ENCODE data around the gene MLLT1.
A peak's percentile ranks its signal among the peaks of the same experiment; 100 is the strongest.

MLLT1 gene

GRCh38 chr19:6204866-6205723 lies 74.7 kb downstream of the MLLT1 start:
- no peak for DNase-seq

- no peak for DNase-seq
Measured at GRCh38 chr19:6204212-6204611, 75.6 kb downstream of the MLLT1 start.

- peak; percentile 100 for DNase-seq
Measured at GRCh38 chr19:6199240-6199994, 80.4 kb downstream of the MLLT1 start.

GRCh38 chr19:6198896-6199239 lies 80.9 kb downstream of the MLLT1 start:
- no peak for DNase-seq

- no peak for DNase-seq
Measured at GRCh38 chr19:6196361-6196760, 83.4 kb downstream of the MLLT1 start.

GRCh38 chr19:6188811-6189210 lies 91.0 kb downstream of the MLLT1 start:
- no peak for DNase-seq

- no peak for DNase-seq
Measured at GRCh38 chr19:6187374-6187773, 92.4 kb downstream of the MLLT1 start.

- no peak for DNase-seq
Measured at GRCh38 chr19:6185835-6186834, 93.6 kb downstream of the MLLT1 start.

- no peak for DNase-seq
Measured at GRCh38 chr19:6185093-6185834, 94.5 kb downstream of the MLLT1 start.

GRCh38 chr19:6181119-6181518 lies 98.7 kb downstream of the MLLT1 start:
- no peak for DNase-seq

GRCh38 chr19:6173190-6173589 lies 106.6 kb downstream of the MLLT1 start:
- no peak for DNase-seq

GRCh38 chr19:6172074-6172863 lies 107.5 kb downstream of the MLLT1 start:
- no peak for DNase-seq

GRCh38 chr19:6167115-6167514 lies 112.7 kb downstream of the MLLT1 start:
- DNase-seq = no peak

- no peak for DNase-seq
Measured at GRCh38 chr19:6164906-6165531, 114.8 kb downstream of the MLLT1 start.

- DNase-seq = no peak
Measured at GRCh38 chr19:6161271-6161850, 118.4 kb downstream of the MLLT1 start.

Data from NCI-H2227 treated with DMSO at 0.1 percent for 48 hours (cell line).